H1 (cell line): ENCODE data around the gene SMARCA2. TPM values are rescaled to one million over a fixed set of nuclear protein-coding genes. Genes with fewer than 3 reads are reported as not detected.

Experiments
- EP300 ChIP-seq, 2 experiments: IDR thresholded peaks; 1 replicate in 1 of 2; 2 replicates in 1 of 2; pipeline ENCODE4 v1.6.1; 2011 to 2012; ENCODE audit warnings: low read depth in 2 of 2, low read length in 2 of 2, mild to moderate bottlenecking in 2 of 2, borderline replicate concordance in 1 of 2, inconsistent platforms in 1 of 2, moderate library complexity in 1 of 2
- NRF1 ChIP-seq: IDR thresholded peaks from 2 replicates; pipeline ENCODE4 v1.6.1; 2011; ENCODE audit warnings: mild to moderate bottlenecking, low read depth, low read length, improper control_type of control experiment
- SIN3A ChIP-seq, 2 experiments: IDR thresholded peaks in 1 of 2; conservative IDR thresholded peaks in 1 of 2; 2 replicates each; pipeline ENCODE4 v1.6.1; 2011 to 2012; ENCODE audit warnings: low read length in 2 of 2, improper control_type of control experiment in 1 of 2, low read depth in 1 of 2, mild to moderate bottlenecking in 1 of 2
- TEAD4 ChIP-seq: IDR thresholded peaks from 2 replicates; pipeline ENCODE4 v1.6.1; 2012; ENCODE audit warnings: low read depth, low read length, inconsistent platforms, mixed read lengths
- YY1 ChIP-seq: IDR thresholded peaks from 2 replicates; pipeline ENCODE4 v1.6.1; 2011; ENCODE audit warnings: low read depth, mild to moderate bottlenecking, low read length
- polyA plus RNA-seq, 7 experiments: library from polyadenylated mRNA; depleted of rRNA in 3 of 7; stranded (reverse) in 5 of 7; unstranded in 2 of 7; fragments of >200 nt in 5 of 7; fragments of 200-250 nt in 2 of 7; gene quantifications; 1 replicate in 5 of 7; 2 replicates in 1 of 7; 4 replicates in 1 of 7; pipeline versions ENCODE4 v1.2.1 to v1.2.3, GENCODE V29; 2011 to 2013; ENCODE audit warnings: missing spikeins in 2 of 7, mixed read lengths in 2 of 7
- total RNA-seq: library from RNA; stranded (reverse); fragmentation: NEBNext Ultra II Directional; extraction: Animal tissue kit (Norgen Biotek cat#: 25700); gene quantifications from 2 replicates; pipeline ENCODE4 v1.2.1, GENCODE V29; 2021

Gene SMARCA2
- total and polyA plus RNA-seq, 2 of the 8 experiments (the other 6 are each of a cell fraction or from before 2014, with no cell fraction given): 6.3 to 21.7 TPM

- TF ChIP-seq YY1 (no peak), NRF1 (no peak), EP300 (IDR thresholded peaks at IDR 0.05; ENCODE audit: borderline replicate concordance in 1 of 2, low read depth in 2 of 2, low read length in 2 of 2) (no peak), SIN3A (conservative IDR thresholded peaks at IDR 0.05 in 1 of 2, IDR thresholded peaks at IDR 0.05 in 1 of 2; ENCODE audit: low read depth in 1 of 2, low read length in 2 of 2) (no peak), TEAD4 (no peak)
Measured at GRCh38 chr9:2008372-2008771, 6.8 kb upstream of the SMARCA2 start (continued).
